ENCODE results near the gene ADRA2C. TPM values are rescaled to one million over a fixed set of nuclear protein-coding genes. Genes with fewer than 3 reads are reported as not detected.

Gene ADRA2C
- total RNA-seq, 1 experiment from 2014 or later: 23.5 TPM

DNA sequence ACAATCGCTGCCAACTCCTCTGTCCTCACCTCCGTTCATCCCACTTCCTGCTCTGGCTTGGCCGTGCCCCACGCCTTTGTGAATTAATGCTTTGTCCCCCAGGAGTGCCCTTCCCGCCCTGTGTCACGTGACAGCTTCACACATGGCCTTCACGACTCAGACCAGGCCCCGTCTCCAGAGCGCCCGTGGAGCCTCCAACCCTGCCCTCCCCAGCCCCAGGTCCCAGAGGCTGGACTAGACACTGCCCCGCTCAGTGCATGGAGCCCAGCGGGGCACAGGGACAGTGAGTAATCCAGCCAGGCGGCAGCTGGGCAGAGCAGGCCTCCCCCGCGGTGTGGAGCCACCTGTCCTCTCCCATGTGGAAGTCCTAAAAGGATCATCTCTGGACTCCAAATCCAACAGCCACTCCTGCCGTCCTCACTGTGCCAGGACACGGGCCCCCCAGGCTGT lies 7.4 kb downstream of the ADRA2C start:
- no peaks in the 10 kb centered on the region for H3K36me3 ChIP-seq (ENCODE audit: control insufficient read depth, insufficient read depth, low read length)
- H3K27me3 ChIP-seq (ENCODE audit: control insufficient read depth, insufficient read depth, low read length): no peaks in the 10 kb centered on the region
- ATAC-seq (no peak), DNase-seq (ENCODE audit: low read depth, low spot score) (no peak)
- in situ Hi-C loops (cut with HindIII; ENCODE audit: low pct_unique_long_range_greater_than_20kb, low sequenced_read_pairs) (no loop called here), intact Hi-C loops (cut with micrococcal nuclease; ENCODE audit: unreplicated experiment) (no loop called here)
- TF ChIP-seq, protein P1, sequence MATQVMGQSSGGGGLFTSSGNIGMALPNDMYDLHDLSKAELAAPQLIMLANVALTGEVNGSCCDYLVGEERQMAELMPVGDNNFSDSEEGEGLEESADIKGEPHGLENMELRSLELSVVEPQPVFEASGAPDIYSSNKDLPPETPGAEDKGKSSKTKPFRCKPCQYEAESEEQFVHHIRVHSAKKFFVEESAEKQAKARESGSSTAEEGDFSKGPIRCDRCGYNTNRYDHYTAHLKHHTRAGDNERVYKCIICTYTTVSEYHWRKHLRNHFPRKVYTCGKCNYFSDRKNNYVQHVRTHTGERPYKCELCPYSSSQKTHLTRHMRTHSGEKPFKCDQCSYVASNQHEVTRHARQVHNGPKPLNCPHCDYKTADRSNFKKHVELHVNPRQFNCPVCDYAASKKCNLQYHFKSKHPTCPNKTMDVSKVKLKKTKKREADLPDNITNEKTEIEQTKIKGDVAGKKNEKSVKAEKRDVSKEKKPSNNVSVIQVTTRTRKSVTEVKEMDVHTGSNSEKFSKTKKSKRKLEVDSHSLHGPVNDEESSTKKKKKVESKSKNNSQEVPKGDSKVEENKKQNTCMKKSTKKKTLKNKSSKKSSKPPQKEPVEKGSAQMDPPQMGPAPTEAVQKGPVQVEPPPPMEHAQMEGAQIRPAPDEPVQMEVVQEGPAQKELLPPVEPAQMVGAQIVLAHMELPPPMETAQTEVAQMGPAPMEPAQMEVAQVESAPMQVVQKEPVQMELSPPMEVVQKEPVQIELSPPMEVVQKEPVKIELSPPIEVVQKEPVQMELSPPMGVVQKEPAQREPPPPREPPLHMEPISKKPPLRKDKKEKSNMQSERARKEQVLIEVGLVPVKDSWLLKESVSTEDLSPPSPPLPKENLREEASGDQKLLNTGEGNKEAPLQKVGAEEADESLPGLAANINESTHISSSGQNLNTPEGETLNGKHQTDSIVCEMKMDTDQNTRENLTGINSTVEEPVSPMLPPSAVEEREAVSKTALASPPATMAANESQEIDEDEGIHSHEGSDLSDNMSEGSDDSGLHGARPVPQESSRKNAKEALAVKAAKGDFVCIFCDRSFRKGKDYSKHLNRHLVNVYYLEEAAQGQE (IDR thresholded peaks at IDR 0.05; ENCODE audit: insufficient read depth in 1 of 2, low read depth in 2 of 2, low read length in 1 of 2): no peak
- no peak for TF ChIP-seq SIN3A (IDR thresholded peaks at IDR 0.05; ENCODE audit: borderline replicate concordance, insufficient read depth, low read depth, low read length)
- TF ChIP-seq, protein P2, sequence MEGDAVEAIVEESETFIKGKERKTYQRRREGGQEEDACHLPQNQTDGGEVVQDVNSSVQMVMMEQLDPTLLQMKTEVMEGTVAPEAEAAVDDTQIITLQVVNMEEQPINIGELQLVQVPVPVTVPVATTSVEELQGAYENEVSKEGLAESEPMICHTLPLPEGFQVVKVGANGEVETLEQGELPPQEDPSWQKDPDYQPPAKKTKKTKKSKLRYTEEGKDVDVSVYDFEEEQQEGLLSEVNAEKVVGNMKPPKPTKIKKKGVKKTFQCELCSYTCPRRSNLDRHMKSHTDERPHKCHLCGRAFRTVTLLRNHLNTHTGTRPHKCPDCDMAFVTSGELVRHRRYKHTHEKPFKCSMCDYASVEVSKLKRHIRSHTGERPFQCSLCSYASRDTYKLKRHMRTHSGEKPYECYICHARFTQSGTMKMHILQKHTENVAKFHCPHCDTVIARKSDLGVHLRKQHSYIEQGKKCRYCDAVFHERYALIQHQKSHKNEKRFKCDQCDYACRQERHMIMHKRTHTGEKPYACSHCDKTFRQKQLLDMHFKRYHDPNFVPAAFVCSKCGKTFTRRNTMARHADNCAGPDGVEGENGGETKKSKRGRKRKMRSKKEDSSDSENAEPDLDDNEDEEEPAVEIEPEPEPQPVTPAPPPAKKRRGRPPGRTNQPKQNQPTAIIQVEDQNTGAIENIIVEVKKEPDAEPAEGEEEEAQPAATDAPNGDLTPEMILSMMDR (IDR thresholded peaks at IDR 0.05): no peak
- TF ChIP-seq POLR2AphosphoS5 (IDR thresholded peaks at IDR 0.05; ENCODE audit: low read depth, low read length): no peak
- no peak for TF ChIP-seq TCF7L2 (IDR thresholded peaks at IDR 0.05; ENCODE audit: low read depth, low read length)
- H3K4me1 ChIP-seq (ENCODE audit: control insufficient read depth, insufficient read depth, low read length): peaks cover 12% of the 10 kb centered on the region
- BruUV-seq (replicated peaks): no TSS peak
- CTCF ChIA-PET: no interaction called here
- H3K27ac ChIP-seq (ENCODE audit: low read length): no peak overlapping the region
- POLR2A ChIA-PET: no interaction called here
- no peaks in the 10 kb centered on the region for H3K9me3 ChIP-seq (ENCODE audit: control insufficient read depth, insufficient read depth, low read depth, low read length)
- H3K4me3 ChIP-seq (ENCODE audit: low read depth in 2 of 2, low read length in 2 of 2): no peak overlapping the region

DNA sequence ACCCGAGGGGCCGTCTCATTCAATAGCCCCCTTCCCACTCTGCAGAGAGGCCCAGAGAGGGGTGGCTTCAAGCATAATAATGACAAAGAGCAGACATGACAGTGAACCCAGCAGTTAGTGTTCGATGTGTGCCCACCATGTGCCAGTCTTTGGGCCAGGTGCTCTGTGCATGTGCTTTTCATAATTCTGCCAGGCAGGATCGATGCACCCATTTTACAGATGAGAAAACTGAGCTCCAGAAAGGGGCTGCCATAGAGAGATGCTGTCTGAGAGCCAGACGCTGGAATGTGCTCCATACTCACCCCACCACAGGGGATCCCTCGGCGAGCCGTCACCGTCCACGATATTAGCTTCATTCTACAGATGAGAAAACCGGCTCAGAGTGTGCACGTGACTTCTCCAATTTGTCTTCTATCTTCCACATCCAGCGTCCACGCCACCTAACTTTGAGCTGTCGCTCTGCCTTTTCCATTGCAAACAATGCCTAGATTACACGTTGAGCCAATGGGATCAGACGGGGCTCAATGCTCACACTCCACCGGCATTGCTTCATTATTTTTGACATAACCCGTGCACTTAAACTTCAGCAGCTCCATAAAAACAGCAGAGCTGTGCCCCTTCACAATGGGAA lies 8.2 kb downstream of the ADRA2C start:
- H3K27ac ChIP-seq (ENCODE audit: low read length): no peak overlapping the region
- ChIA-PET POLR2A (no interaction called here), CTCF (no interaction called here)
- H3K27me3 ChIP-seq (ENCODE audit: control insufficient read depth, insufficient read depth, low read length): no peaks in the 10 kb centered on the region
- intact Hi-C loops (cut with micrococcal nuclease; ENCODE audit: unreplicated experiment) (no loop called here), in situ Hi-C loops (cut with HindIII; ENCODE audit: low pct_unique_long_range_greater_than_20kb, low sequenced_read_pairs) (no loop called here)
- BruUV-seq (replicated peaks): no TSS peak
- H3K9me3 ChIP-seq (ENCODE audit: control insufficient read depth, insufficient read depth, low read depth, low read length): no peaks in the 10 kb centered on the region
- DNase-seq (ENCODE audit: low read depth, low spot score): no peak
- ATAC-seq: no peak
- H3K4me3 ChIP-seq (ENCODE audit: low read depth in 2 of 2, low read length in 2 of 2): no peak overlapping the region
- H3K36me3 ChIP-seq (ENCODE audit: control insufficient read depth, insufficient read depth, low read length): no peaks in the 10 kb centered on the region
- TF ChIP-seq, protein P1 (IDR thresholded peaks at IDR 0.05; ENCODE audit: insufficient read depth in 1 of 2, low read depth in 2 of 2, low read length in 1 of 2): no peak
- TF ChIP-seq SIN3A (IDR thresholded peaks at IDR 0.05; ENCODE audit: borderline replicate concordance, insufficient read depth, low read depth, low read length) (no peak), POLR2AphosphoS5 (IDR thresholded peaks at IDR 0.05; ENCODE audit: low read depth, low read length) (no peak), TCF7L2 (IDR thresholded peaks at IDR 0.05; ENCODE audit: low read depth, low read length) (no peak)
- TF ChIP-seq, protein P2 (IDR thresholded peaks at IDR 0.05): no peak
- H3K4me1 ChIP-seq (ENCODE audit: control insufficient read depth, insufficient read depth, low read length): peaks cover 8% of the 10 kb centered on the region

Measured in Panc1 (cell line).